Activated T-cell treated with anti-CD3 and anti-CD28 coated beads, Interleukin-2, amount 50 U/mL, for 4 hours (primary cell): ENCODE measurements around the gene DNHD1. TPM values are rescaled to one million over a fixed set of nuclear protein-coding genes. Genes with fewer than 3 reads are reported as not detected.

ENCODE experiments used
- ATAC-seq, 2 donors: fragments of 200-7000 bp; cut with Tn5 transposase; one replicate each; pipeline ENCODE4 v1.10.0; 2021
- DNase-seq: peaks from one replicate; pipeline ENCODE4 v3.0.0-alpha.2; 2020
- H3K27me3 Mint-ChIP-seq: one replicate; pipeline ENCODE4 v1.8.0; 2021; ENCODE audit warnings: low read depth, mixed read lengths
- H3K36me3 Mint-ChIP-seq: one replicate; pipeline ENCODE4 v1.8.0; 2022; ENCODE audit warnings: mixed read lengths; ENCODE audit not compliant: insufficient read depth
- H3K4me1 Mint-ChIP-seq: one replicate; pipeline ENCODE4 v1.8.0; 2021; ENCODE audit warnings: low read depth, mixed read lengths
- H3K4me3 Mint-ChIP-seq: one replicate; pipeline ENCODE4 v1.8.0; 2021; ENCODE audit warnings: mild to moderate bottlenecking, moderate library complexity, mixed read lengths
- H3K9me3 Mint-ChIP-seq: one replicate; pipeline ENCODE4 v1.8.0; 2021; ENCODE audit warnings: mixed read lengths
- total RNA-seq, 3 donors: library from RNA; stranded (reverse); gene quantifications; one replicate each; pipeline ENCODE4 v1.2.1, GENCODE V29; 2021

The DNHD1 gene
- total RNA-seq, 3 donors from 2014 or later: 6.0 to 6.7 (median 6.1) TPM

GRCh38 chr11:6473451-6474412, 23.3 kb upstream of the DNHD1 start, which contains the start of gene TRIM3:
Gene TRIM3 (minus strand): TSS chr11:6473941. CDS start chr11:6465695, 8,246 bp downstream.
- peak; percentile 71 for DNase-seq
- no peaks in the 10 kb centered on the region for H3K9me3 Mint-ChIP-seq
- H3K4me3 Mint-ChIP-seq: peak within 1 kb of the TSS; percentile 83
- peak; percentile 66 to 69 for ATAC-seq
- H3K27me3 Mint-ChIP-seq: no peaks in the 10 kb centered on the region
- H3K36me3 Mint-ChIP-seq: peaks cover 11% of the 10 kb centered on the region
- H3K4me1 Mint-ChIP-seq: peaks cover 22% of the 10 kb centered on the region

DNA sequence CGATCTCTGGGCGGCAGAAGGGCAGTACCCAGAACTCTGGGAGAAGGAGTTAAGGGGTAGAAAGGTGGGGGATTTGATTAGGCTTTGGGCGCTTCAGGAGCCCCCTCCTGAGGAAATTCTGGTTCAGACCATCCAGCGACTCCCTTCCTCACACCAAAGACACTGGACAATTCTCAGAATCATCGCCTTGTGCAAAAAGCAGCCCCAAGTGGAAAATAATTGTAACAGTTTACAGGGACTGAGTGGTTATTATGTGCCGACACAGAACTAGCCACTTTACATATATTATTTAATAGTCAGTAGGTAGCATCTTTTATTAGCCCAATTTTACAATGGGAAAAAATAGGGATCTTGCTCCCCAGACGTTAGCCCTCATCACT, 22.7 kb upstream of the DNHD1 start:
- peak overlapping the region; percentile 76 for H3K4me3 Mint-ChIP-seq
- H3K4me1 Mint-ChIP-seq: peaks cover 25% of the 10 kb centered on the region
- H3K27me3 Mint-ChIP-seq: no peaks in the 10 kb centered on the region
- DNase-seq (no peak), ATAC-seq (peak in 1 of 2 donors; percentile 2)
- H3K36me3 Mint-ChIP-seq: peaks cover 11% of the 10 kb centered on the region
- no peaks in the 10 kb centered on the region for H3K9me3 Mint-ChIP-seq

DNA sequence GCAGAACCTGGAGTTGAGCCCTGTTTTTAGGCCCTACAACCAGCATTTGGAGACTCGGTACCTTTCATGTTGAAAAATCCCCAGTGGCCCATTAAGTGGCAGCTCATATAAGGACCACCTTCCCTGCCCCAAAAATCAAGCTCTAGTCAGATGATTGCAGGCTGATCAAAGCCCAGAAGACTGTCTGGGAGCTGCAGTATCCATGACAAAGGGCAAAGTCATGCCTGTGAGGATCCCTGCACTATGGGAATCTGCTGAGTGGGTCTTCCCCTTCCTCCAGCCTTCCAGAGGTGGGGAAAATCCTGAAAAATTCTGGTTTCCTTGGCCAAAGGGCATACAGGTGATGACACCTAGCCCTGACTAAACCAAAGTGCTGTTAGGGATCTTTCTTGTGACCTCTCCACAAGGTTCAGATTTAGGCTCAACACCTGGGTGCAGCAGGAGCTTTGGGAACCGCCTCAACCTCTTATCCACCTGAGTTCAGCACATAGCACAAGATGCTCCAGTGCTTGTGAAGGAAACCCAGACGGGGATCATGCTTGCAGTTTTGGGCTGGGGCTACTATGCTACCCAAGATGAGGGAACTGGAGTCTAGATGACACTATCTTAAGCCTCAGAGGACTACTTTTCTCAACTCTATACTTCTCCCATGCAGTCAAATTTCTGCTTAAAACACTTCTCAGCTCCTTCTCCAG, 22.1 kb upstream of the DNHD1 start:
- DNase-seq (no peak), ATAC-seq (no peak)
- no peaks in the 10 kb centered on the region for H3K27me3 Mint-ChIP-seq
- H3K4me3 Mint-ChIP-seq: peak overlapping the region; percentile 76
- peaks cover 30% of the 10 kb centered on the region for H3K4me1 Mint-ChIP-seq
- H3K9me3 Mint-ChIP-seq: no peaks in the 10 kb centered on the region
- peaks cover 11% of the 10 kb centered on the region for H3K36me3 Mint-ChIP-seq

- ATAC-seq (no peak), DNase-seq (no peak)
- peaks cover 11% of the 10 kb centered on the region for H3K36me3 Mint-ChIP-seq
- H3K4me3 Mint-ChIP-seq: peak overlapping the region; percentile 10
- H3K9me3 Mint-ChIP-seq: no peaks in the 10 kb centered on the region
- H3K27me3 Mint-ChIP-seq: no peaks in the 10 kb centered on the region
- peaks cover 37% of the 10 kb centered on the region for H3K4me1 Mint-ChIP-seq
These were observed 21.1 kb upstream of the DNHD1 start for GRCh38 chr11:6475936-6476335.

- Mint-ChIP-seq H3K27me3 (no peaks in the 10 kb centered on the region), H3K9me3 (no peaks in the 10 kb centered on the region), H3K36me3 (peaks cover 11% of the 10 kb centered on the region), H3K4me1 (peaks cover 37% of the 10 kb centered on the region), H3K4me3 (no peak overlapping the region)
- ATAC-seq: no peak
- DNase-seq: no peak
These were observed 20.5 kb upstream of the DNHD1 start for GRCh38 chr11:6476571-6476970.

GRCh38 chr11:6480299-6480914, 16.7 kb upstream of the DNHD1 start:
- ATAC-seq (no peak), DNase-seq (no peak)
- Mint-ChIP-seq H3K9me3 (no peaks in the 10 kb centered on the region), H3K4me3 (peak overlapping the region; percentile 86), H3K27me3 (no peaks in the 10 kb centered on the region), H3K4me1 (peaks cover 31% of the 10 kb centered on the region), H3K36me3 (peaks cover 25% of the 10 kb centered on the region)

GRCh38 chr11:6481012-6481923, 15.8 kb upstream of the DNHD1 start, which contains the start of the genes ARFIP2 and TIMM10B:
Gene ARFIP2 (minus strand): TSS chr11:6481331. CDS start chr11:6480421, 910 bp downstream.
Gene TIMM10B (plus strand): TSS chr11:6481501. CDS start chr11:6481517, 16 bp downstream.
- peak; percentile 94 for DNase-seq
- peaks cover 25% of the 10 kb centered on the region for H3K36me3 Mint-ChIP-seq
- H3K4me3 Mint-ChIP-seq: peak within 1 kb of the TSS; percentile 86
- peaks cover 31% of the 10 kb centered on the region for H3K4me1 Mint-ChIP-seq
- peak; percentile 97 to 98 for ATAC-seq
- no peaks in the 10 kb centered on the region for H3K9me3 Mint-ChIP-seq
- H3K27me3 Mint-ChIP-seq: no peaks in the 10 kb centered on the region

- Mint-ChIP-seq H3K4me3 (peak overlapping the region; percentile 86), H3K27me3 (no peaks in the 10 kb centered on the region), H3K36me3 (peaks cover 22% of the 10 kb centered on the region), H3K4me1 (peaks cover 31% of the 10 kb centered on the region), H3K9me3 (no peaks in the 10 kb centered on the region)
- peak in 1 of 2 donors; percentile 4 for ATAC-seq
- no peak for DNase-seq
These were observed 15.2 kb upstream of the DNHD1 start for GRCh38 chr11:6481924-6482275.

GRCh38 chr11:6482441-6482840, 14.6 kb upstream of the DNHD1 start:
- Mint-ChIP-seq H3K4me1 (peaks cover 31% of the 10 kb centered on the region), H3K9me3 (no peaks in the 10 kb centered on the region), H3K27me3 (no peaks in the 10 kb centered on the region), H3K36me3 (peaks cover 20% of the 10 kb centered on the region), H3K4me3 (peak overlapping the region; percentile 86)
- DNase-seq (no peak), ATAC-seq (no peak)

DNA sequence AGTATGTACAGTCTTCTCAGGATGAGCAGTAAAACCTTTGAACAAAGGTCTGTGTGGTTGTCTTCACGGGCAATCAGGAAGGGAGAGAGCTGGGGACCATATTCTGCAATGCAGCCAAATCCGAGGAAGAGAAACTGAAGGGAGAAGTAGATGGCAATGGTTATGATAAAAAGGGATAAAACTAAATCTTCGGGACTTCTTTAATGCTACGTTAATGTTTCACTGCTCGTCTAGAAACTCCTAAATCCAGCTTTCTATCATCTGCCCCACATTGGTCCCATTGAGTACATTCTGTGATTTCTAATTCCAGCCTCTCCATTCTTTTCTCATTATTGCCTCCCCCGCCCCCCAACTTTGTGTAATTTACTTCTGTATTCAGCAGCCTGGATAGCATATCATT, 14.1 kb upstream of the DNHD1 start:
- peaks cover 16% of the 10 kb centered on the region for H3K36me3 Mint-ChIP-seq
- DNase-seq (no peak), ATAC-seq (no peak)
- peak overlapping the region; percentile 86 for H3K4me3 Mint-ChIP-seq
- no peaks in the 10 kb centered on the region for H3K9me3 Mint-ChIP-seq
- H3K4me1 Mint-ChIP-seq: peaks cover 31% of the 10 kb centered on the region
- H3K27me3 Mint-ChIP-seq: no peaks in the 10 kb centered on the region

- ATAC-seq: no peak
These were observed 11.4 kb upstream of the DNHD1 start for GRCh38 chr11:6485661-6486060.

DNA sequence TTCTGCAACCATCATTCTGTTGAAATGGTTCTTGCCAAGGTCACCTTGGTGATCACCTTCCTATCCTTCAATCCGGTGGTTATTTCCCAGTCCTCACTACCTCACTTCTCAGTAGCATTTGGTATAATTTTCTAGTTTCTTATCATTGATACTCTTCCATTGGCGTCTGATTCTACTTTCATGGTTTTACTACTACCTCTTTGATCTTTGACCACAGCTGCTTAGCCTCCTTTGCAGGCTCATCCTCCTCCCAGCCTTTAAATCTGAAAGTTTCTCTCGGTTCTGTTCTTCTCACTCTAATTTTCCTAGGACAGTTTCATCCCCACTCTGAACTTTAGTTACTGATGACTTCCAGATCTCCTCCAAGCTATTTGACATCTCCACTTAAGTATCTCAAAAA, 10.8 kb upstream of the DNHD1 start:
- Mint-ChIP-seq H3K36me3 (peaks cover 22% of the 10 kb centered on the region), H3K9me3 (no peaks in the 10 kb centered on the region), H3K27me3 (no peaks in the 10 kb centered on the region), H3K4me1 (peaks cover 20% of the 10 kb centered on the region), H3K4me3 (no peak overlapping the region)
- ATAC-seq (no peak), DNase-seq (no peak)

More at GRCh38 chr11:6485661-6486060, 11.4 kb upstream of the DNHD1 start:
- no peaks in the 10 kb centered on the region for H3K27me3 Mint-ChIP-seq
- peaks cover 23% of the 10 kb centered on the region for H3K4me1 Mint-ChIP-seq
- no peak for DNase-seq
- H3K36me3 Mint-ChIP-seq: peaks cover 22% of the 10 kb centered on the region
- no peaks in the 10 kb centered on the region for H3K9me3 Mint-ChIP-seq
- H3K4me3 Mint-ChIP-seq: no peak overlapping the region

DNA sequence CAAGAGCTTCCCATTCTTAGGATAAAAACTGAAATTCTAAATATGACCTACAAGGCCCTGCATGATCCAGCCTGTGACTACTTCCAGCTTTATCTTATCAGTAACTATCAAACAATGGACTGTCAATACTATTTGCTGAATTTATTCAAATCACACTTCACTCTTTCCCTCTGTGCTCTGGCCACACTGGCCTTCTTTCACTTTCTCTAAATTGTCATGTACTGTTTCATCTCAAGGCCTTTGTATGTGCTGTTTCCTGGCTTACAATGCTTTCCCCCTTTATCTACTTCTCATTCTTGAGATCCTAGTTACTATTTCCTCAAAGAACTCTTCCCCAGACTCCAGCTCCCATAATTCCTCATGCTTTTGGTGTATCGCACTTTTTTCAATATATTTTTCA, 10.1 kb upstream of the DNHD1 start:
- H3K9me3 Mint-ChIP-seq: no peaks in the 10 kb centered on the region
- no peak for ATAC-seq

More for the DNA sequence above, 10.1 kb upstream of the DNHD1 start:
- peaks cover 20% of the 10 kb centered on the region for H3K4me1 Mint-ChIP-seq
- no peaks in the 10 kb centered on the region for H3K27me3 Mint-ChIP-seq
- no peak overlapping the region for H3K4me3 Mint-ChIP-seq
- DNase-seq: no peak
- peaks cover 22% of the 10 kb centered on the region for H3K36me3 Mint-ChIP-seq
